GM18858 (cell line): ENCODE data around the gene CAMTA1.

Experiments
- ATAC-seq: cut with Tn5 transposase; IDR thresholded peaks from one replicate; pipeline ENCODE4 v1.9.1; 2021; ENCODE audit not compliant: unreplicated experiment

Gene CAMTA1

DNA sequence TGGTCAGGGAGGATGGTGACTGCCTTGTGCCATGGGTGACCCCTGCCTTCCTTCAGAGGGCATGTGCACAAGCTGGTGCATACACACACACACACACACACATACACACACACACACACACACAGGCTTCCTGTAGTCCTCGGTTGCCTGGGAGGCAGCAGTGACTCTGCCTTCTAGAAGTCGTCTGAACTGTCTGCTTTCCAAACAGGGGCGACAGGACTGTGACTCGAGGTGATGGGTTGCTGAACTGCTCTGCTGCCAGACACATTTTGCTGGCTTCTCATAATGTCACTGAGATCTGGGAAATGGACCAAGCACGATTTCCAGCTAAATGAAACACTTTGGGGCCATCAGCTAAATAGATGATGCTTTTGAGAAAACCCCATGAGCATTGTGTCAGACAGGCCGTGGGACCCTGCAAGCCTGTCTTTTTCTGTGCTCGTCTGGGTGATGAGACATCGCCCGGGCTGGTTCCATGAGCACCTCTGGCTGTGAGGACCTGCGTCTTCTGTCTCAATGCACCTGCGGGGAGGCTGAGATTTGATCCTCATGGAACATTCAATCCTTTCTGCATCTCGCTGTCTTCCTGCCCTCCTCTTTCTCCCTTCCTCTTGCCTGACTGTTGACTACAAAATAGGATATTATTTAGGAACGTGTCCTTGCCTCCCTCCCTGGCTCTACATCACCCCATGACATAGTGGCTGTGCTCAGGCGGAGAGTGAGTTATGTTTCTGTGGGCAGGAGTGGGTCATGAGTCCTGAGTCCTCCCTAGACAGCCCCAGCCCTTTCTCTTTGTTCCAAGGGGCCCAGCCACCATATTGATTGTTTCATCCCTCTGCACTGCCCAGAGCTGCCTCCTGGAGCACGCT, 436.8 kb downstream of the CAMTA1 start:
- ATAC-seq: no peak

GRCh38 chr1:7222695-7223015, 437.4 kb downstream of the CAMTA1 start:
- no peak for ATAC-seq

- no peak for ATAC-seq
These were observed 438.3 kb downstream of the CAMTA1 start for GRCh38 chr1:7223334-7224080.

DNA sequence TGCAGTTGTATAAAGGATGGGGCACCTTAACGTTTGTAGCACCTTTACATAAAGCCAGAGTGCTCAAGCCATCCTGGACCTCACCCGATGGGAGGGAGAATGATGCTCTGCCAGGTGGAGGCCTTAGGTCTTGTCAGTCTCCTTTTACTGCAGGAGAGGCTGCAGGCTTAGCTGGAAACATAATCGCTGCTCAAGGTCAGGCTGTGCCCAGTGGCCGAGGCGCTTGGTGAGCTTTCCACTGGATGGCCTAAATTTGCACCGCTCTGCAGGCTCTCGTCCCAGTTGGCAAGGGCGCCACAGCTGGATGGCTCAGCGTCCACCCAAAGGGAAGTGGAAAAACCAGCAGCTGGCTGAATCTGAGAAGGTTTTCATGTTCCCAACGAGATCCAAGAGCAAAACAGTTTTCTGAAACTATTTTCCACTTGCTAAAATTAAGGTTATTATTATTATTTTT, 438.9 kb downstream of the CAMTA1 start:
- ATAC-seq: no peak

- no peak for ATAC-seq
These were observed 439.4 kb downstream of the CAMTA1 start for GRCh38 chr1:7224644-7225043.

DNA sequence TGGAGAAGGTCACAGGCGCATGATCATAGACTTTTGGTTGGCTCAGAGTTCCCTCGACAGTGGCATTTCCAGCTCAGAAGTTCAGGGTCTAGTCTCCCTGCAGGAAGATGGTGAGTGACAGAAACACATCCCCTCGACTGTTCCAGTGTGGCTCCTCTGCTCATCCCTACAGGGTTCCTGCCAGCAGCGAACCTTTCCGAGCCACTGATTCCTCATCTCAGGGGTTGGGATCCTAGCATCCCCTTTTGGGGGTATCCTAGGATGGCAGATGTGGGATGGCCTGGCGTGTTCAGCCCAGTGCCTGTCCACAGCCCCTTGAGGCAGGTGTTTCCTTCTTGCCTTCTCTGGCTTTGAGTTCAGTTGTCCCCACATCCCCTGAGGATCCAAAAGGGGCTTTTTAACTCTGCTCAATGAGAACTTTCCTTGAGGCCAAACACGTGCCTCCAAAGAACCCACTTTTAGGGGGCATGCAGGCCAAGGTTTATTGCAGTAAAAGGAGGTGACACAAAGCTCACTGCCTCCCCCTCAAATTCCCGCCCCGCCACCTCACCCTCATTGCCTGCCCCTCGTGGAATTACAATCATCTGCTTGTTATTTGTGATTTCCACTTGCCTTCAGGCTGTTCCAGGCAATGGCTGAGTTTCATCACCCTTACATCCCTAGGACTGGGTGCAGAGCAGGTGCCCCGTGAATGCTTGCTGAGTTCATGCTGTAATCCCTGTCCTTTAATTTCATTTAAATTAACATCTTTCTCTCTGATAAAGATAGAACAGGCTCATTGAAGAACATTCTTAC, 440.7 kb downstream of the CAMTA1 start:
- no peak for ATAC-seq

- no peak for ATAC-seq
These were observed 442.4 kb downstream of the CAMTA1 start for GRCh38 chr1:7227654-7228053.

DNA sequence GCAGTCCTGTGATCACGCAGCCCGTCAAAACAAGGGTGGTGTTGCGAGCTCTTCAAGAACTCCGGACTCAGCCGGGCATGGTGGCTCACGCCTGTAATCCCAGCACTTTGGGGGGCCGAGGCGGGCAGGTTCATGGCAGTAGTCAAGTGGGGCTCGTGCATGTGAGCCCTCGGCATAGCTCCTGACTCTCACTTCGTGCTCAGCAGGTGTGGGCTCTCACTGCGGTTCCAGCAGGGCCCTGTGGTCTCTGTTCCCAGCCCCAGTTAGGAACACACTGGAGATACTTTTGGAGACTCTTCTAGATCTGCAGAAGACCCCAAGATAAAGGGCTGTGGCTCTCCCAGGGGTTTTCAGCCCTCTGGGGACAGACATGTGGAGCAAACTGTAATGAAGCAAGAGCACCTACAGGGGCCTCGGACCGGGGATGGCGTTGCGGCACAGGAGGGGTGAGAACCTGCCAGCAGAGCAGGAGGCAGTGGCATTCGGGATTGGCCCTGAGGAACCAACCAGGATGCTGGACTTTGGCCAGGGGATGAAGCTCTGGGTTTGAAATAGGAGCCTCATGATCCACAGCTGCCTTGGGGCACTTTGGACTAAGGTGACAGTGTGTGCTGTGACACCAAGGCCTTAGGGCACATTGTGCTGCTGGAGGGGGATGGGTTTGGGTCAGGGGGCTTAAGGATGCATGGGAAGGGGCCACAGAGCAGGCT, 443.2 kb downstream of the CAMTA1 start:
- ATAC-seq: no peak

GRCh38 chr1:7229186-7229585, 443.9 kb downstream of the CAMTA1 start:
- no peak for ATAC-seq

GRCh38 chr1:7229696-7230631, 444.7 kb downstream of the CAMTA1 start:
- no peak for ATAC-seq

- ATAC-seq: no peak
These were observed 447.4 kb downstream of the CAMTA1 start for GRCh38 chr1:7232441-7233236.

- ATAC-seq: no peak
These were observed 447.9 kb downstream of the CAMTA1 start for GRCh38 chr1:7233237-7233540.

GRCh38 chr1:7233646-7234470, 448.6 kb downstream of the CAMTA1 start:
- ATAC-seq: no peak

GRCh38 chr1:7234471-7234755, 449.2 kb downstream of the CAMTA1 start:
- ATAC-seq: no peak

DNA sequence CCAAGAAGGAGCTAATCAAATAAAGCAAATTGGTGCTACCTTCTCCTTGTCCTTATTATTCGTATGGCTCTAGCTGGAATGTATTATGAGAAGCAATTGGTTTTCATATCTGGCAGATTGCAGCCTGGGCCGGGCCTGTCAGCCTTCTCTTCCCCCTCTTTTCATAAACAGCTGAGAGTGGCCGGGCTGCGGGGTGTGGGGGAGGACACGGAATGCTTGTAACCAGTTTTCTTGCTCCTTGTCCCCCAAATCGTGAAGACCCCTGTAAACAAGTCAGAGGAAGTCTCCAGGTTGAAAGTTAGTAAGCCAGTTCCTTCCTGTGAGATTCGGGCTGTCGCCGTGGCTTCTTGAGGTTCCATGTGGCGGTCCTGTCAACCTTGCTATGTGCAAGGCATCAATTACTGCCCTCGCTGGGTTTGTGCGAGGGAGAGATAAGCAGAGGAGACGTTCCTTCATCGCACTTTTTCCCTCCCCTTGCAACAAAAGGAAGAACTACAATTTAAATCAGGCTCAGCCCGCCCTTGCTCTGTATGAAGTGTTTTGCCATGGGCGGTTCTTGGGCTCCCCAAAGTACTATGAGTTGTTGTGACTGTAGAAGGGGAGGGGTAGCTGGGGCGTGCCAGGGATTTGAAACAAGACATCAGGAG, 450.7 kb downstream of the CAMTA1 start:
- ATAC-seq: no peak

GRCh38 chr1:7236844-7237515, 451.7 kb downstream of the CAMTA1 start:
- ATAC-seq: no peak

GRCh38 chr1:7247158-7247557, 461.9 kb downstream of the CAMTA1 start:
- ATAC-seq: no peak
